Measurements from ENCODE around the gene ACTL7B.

ACTL7B gene

GRCh38 chr9:108811944-108812343, 43.8 kb downstream of the ACTL7B start:
- Histone ChIP-seq H3K27ac (ENCODE audit: low read depth, low read length) (no peak overlapping the region), H3K9me3 (ENCODE audit: insufficient read depth, low read length) (no peaks in the 10 kb centered on the region), H3K36me3 (ENCODE audit: low read length) (no peaks in the 10 kb centered on the region), H3K4me3 (ENCODE audit: insufficient read depth, low read length, poor library complexity, severe bottlenecking) (no peak overlapping the region), H3K27me3 (ENCODE audit: low read length) (no peaks in the 10 kb centered on the region), H3K9ac (ENCODE audit: low read length) (no peak overlapping the region), H2AFZ (ENCODE audit: low read depth, low read length, severe bottlenecking) (no peak overlapping the region), H3K4me2 (ENCODE audit: low read depth, low read length, poor library complexity, severe bottlenecking) (no peak overlapping the region), H4K20me1 (ENCODE audit: low read depth, low read length) (no peaks in the 10 kb centered on the region), H3K79me2 (ENCODE audit: insufficient read depth, low read length) (no peaks in the 10 kb centered on the region), H3F3A (ENCODE audit: insufficient read depth) (no peaks in the 10 kb centered on the region), H3K9me2 (replicated peaks; ENCODE audit: insufficient read depth, low read length) (no peaks in the 10 kb centered on the region)
- no peak for TF ChIP-seq EZH2phosphoT487 (conservative IDR thresholded peaks at IDR 0.05; ENCODE audit: low read length)
- no peak for TF ChIP-seq CTCF (IDR thresholded peaks at IDR 0.05; ENCODE audit: insufficient read depth, low read length, poor library complexity, severe bottlenecking)

DNA sequence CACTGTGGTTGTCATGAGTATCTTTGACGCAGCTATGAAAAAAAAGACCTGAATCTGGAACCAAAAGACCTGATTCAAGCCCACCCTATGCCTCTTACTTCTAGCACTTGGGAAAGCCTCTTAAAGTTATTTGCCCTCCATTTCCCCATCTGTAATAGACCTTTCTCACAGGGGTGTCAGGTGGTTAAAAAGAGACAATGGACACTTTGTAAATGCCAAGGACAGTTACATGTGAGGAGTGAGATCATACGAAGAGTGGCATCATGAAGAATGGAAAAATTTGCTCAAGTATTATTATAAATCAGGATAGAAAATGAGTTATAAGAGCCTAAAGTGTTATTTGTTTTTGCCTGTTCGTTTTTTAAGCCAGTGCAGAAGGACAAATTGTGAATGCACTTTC, 46.5 kb downstream of the ACTL7B start:
- Histone ChIP-seq H3K9ac (ENCODE audit: low read length) (no peak overlapping the region), H3K79me2 (ENCODE audit: insufficient read depth, low read length) (no peaks in the 10 kb centered on the region)

More for the DNA sequence above, 46.5 kb downstream of the ACTL7B start:
- no peak overlapping the region for H2AFZ ChIP-seq (ENCODE audit: low read depth, low read length, severe bottlenecking)
- H3K36me3 ChIP-seq (ENCODE audit: low read length): no peaks in the 10 kb centered on the region
- no peaks in the 10 kb centered on the region for H3K27me3 ChIP-seq (ENCODE audit: low read length)
- H3K4me3 ChIP-seq (ENCODE audit: insufficient read depth, low read length, poor library complexity, severe bottlenecking): no peak overlapping the region
- no peak overlapping the region for H3K27ac ChIP-seq (ENCODE audit: low read depth, low read length)
- TF ChIP-seq EZH2phosphoT487 (conservative IDR thresholded peaks at IDR 0.05; ENCODE audit: low read length) (no peak), CTCF (IDR thresholded peaks at IDR 0.05; ENCODE audit: insufficient read depth, low read length, poor library complexity, severe bottlenecking) (no peak)
- H4K20me1 ChIP-seq (ENCODE audit: low read depth, low read length): no peaks in the 10 kb centered on the region
- no peaks in the 10 kb centered on the region for H3K9me3 ChIP-seq (ENCODE audit: insufficient read depth, low read length)
- no peaks in the 10 kb centered on the region for H3F3A ChIP-seq (ENCODE audit: insufficient read depth)
- no peak overlapping the region for H3K4me2 ChIP-seq (ENCODE audit: low read depth, low read length, poor library complexity, severe bottlenecking)
- no peaks in the 10 kb centered on the region for H3K9me2 ChIP-seq (replicated peaks; ENCODE audit: insufficient read depth, low read length)

Measured in SU-DHL-6 (cell line).